Measurements from ENCODE around the gene CTIF.

- TF ChIP-seq RAD21 (IDR thresholded peaks at IDR 0.05; ENCODE audit: low read length) (no peak), MAX (IDR thresholded peaks at IDR 0.05; ENCODE audit: low read depth) (no peak), CTCF (IDR thresholded peaks at IDR 0.05) (no peak), REST (IDR thresholded peaks at IDR 0.05; ENCODE audit: low read depth, low read length) (no peak), GATA2 (CRISPR knock-in tag; IDR thresholded peaks at IDR 0.05) (no peak), EP300 (IDR thresholded peaks at IDR 0.05; ENCODE audit: borderline replicate concordance in 1 of 2, low read depth in 1 of 2, low read length in 1 of 2) (no peak), RCOR1 (IDR thresholded peaks at IDR 0.05; ENCODE audit: low read length) (no peak), CHD2 (IDR thresholded peaks at IDR 0.05; ENCODE audit: low read length, partially characterized antibody) (no peak)
Measured at GRCh38 chr18:48595703-48596218, 56.9 kb downstream of the CTIF start.

Data from SK-N-SH (cell line).